Muscle layer of colon (tissue), 2 donors: ENCODE measurements around the gene HRH3.

Experiments
- H3K27ac ChIP-seq: one replicate; pipeline ENCODE4 v1.7.0; 2013; ENCODE audit warnings: low read depth, mild to moderate bottlenecking, low read length, moderate library complexity
- H3K27me3 ChIP-seq, 2 donors: one replicate each; pipeline ENCODE4 v1.7.0; 2013; ENCODE audit warnings: low read length in 2 of 2, mild to moderate bottlenecking in 2 of 2; ENCODE audit not compliant: insufficient read depth in 2 of 2, control insufficient read depth in 1 of 2
- H3K36me3 ChIP-seq: one replicate; pipeline ENCODE4 v1.7.0; 2013; ENCODE audit warnings: mild to moderate bottlenecking, low read length; ENCODE audit not compliant: insufficient read depth
- H3K4me1 ChIP-seq: one replicate; pipeline ENCODE4 v1.7.0; 2013; ENCODE audit warnings: mild to moderate bottlenecking, low read length; ENCODE audit not compliant: insufficient read depth
- H3K4me3 ChIP-seq, 2 donors: one replicate each; pipeline ENCODE4 v1.7.0; 2013; ENCODE audit warnings: low read length in 2 of 2, low read depth in 1 of 2, mild to moderate bottlenecking in 1 of 2, moderate library complexity in 1 of 2
- H3K9ac ChIP-seq: one replicate; pipeline ENCODE4 v1.7.0; 2013; ENCODE audit warnings: low read length
- H3K9me3 ChIP-seq: one replicate; pipeline ENCODE4 v1.7.0; 2013; ENCODE audit warnings: mild to moderate bottlenecking, low read length
- donor health status: abdominal sarcoma.
- donor health status: Adenocarcinoma of cecum.

Gene HRH3

DNA sequence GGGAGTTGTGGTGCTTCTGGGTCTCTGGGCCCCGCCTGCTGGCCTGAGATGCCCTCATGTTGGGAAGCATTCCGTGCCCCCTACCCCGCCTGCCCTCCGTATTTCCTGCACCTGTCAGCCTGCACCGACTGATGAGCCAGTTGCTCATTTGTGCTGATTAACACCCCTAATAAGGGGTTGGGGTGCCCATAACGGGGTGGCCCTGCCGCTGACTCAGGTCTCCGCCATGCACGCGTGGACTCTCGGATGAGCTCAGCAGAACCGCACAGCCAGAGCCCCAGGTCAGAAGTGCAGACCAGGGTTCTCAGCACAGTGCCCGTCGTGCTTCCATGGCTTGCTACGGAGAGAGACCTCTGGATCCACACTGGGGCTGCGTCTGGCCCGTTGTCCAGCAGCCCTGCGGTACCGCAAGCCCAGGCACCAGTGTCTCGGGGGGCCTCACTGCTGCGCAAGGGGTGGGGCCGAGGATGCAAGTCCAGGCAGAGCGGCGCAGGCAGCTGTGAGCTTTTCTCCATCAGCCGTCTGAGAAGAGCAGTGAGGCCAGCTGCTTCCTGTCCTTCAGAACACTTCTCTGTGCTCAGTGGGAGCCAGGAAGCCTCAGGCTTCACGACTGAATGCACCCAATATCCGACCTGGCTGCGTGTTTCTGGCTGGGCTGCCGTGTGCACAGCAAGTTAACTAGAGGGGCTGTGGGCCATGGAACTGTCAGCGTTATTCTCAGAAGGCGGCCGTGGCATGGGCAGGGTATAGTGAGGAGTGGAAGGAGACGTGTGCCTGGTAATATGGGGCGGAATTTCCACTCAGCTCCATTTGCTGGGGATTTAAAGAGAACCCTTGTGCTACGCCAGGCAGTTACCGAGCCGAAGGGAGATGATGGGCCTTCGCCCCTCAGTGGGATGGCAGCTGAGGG lies 18.6 kb downstream of the HRH3 start:
- Histone ChIP-seq H3K4me3 (no peak overlapping the region), H3K27me3 (no peaks in the 10 kb centered on the region), H3K4me1 (no peaks in the 10 kb centered on the region), H3K9me3 (no peaks in the 10 kb centered on the region), H3K9ac (no peak overlapping the region), H3K36me3 (peaks cover 48% of the 10 kb centered on the region), H3K27ac (no peak overlapping the region)

DNA sequence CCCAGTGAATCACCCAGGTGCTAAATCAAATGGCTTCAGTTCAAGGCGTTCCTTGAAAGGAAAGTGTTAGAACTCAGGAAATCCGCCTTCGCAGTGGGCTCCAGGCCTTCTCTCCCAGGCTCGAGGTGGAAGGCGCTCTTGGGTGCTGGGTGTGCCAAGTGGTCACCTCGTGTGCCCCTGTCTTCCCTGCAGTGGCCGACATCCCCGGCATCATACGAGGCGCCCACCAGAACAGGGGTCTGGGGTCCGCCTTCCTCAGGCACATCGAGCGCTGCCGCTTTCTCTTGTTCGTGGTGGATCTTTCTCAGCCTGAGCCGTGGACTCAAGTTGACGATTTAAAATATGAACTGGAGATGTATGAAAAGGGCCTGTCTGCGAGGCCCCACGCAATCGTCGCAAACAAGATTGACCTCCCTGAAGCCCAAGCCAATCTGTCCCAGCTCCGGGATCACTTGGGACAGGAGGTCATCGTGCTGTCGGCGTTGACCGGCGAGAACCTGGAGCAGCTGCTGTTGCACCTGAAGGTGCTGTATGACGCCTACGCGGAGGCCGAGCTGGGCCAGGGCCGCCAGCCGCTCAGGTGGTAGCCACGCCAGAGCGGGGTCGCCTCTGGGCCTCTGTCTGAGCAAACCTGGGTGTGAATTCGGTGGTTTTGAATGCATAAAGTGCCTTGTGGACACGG lies 19.4 kb downstream of the HRH3 start:
- H3K4me3 ChIP-seq, result no peak overlapping the region
- H3K27me3 ChIP-seq, result no peaks in the 10 kb centered on the region
- H3K9me3 ChIP-seq, result no peaks in the 10 kb centered on the region
- H3K27ac ChIP-seq, result no peak overlapping the region
- H3K4me1 ChIP-seq, result no peaks in the 10 kb centered on the region
- H3K36me3 ChIP-seq, result peaks cover 48% of the 10 kb centered on the region
- H3K9ac ChIP-seq, result no peak overlapping the region

DNA sequence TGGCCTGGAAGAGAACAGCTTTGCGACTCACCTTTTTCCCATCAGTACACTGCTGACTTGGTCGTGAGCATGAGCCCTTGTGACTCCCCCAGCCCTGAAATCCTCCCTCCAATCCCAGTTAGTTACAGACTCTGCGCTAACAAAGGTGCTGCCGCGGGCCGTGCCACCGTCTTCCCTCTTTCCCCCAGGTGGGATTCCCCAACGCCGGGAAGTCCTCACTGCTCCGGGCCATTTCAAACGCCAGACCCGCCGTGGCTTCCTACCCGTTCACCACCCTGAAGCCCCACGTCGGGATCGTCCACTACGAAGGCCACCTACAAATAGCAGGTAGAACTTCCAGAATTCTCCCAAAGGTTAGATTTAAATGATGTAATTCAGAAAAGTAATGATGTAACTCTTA lies 21.1 kb downstream of the HRH3 start:
- no peaks in the 10 kb centered on the region for H3K9me3 ChIP-seq
- peaks cover 48% of the 10 kb centered on the region for H3K36me3 ChIP-seq
- no peak overlapping the region for H3K9ac ChIP-seq
- no peaks in the 10 kb centered on the region for H3K27me3 ChIP-seq
- H3K27ac ChIP-seq, result no peak overlapping the region
- no peak overlapping the region for H3K4me3 ChIP-seq
- no peaks in the 10 kb centered on the region for H3K4me1 ChIP-seq

DNA sequence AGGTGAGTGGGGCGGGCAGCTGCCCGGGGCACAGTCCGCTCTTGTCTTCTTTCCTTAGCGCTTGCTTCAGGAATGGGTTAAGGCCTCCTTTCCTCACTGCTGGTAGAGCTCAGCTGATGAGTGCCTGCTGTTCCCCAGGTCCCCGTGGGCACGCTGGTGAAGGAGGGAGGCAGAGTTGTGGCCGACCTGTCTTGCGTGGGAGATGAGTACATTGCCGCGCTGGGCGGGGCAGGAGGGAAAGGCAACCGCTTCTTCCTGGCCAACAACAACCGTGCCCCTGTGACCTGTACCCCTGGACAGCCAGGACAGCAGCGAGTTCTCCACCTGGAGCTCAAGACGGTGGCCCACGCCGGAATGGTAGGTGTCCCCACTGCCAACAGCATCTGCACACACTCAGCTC lies 21.6 kb downstream of the HRH3 start:
- Histone ChIP-seq H3K36me3 (peaks cover 47% of the 10 kb centered on the region), H3K27ac (no peak overlapping the region), H3K9me3 (no peaks in the 10 kb centered on the region), H3K27me3 (no peaks in the 10 kb centered on the region), H3K4me1 (no peaks in the 10 kb centered on the region), H3K9ac (no peak overlapping the region), H3K4me3 (no peak overlapping the region)

DNA sequence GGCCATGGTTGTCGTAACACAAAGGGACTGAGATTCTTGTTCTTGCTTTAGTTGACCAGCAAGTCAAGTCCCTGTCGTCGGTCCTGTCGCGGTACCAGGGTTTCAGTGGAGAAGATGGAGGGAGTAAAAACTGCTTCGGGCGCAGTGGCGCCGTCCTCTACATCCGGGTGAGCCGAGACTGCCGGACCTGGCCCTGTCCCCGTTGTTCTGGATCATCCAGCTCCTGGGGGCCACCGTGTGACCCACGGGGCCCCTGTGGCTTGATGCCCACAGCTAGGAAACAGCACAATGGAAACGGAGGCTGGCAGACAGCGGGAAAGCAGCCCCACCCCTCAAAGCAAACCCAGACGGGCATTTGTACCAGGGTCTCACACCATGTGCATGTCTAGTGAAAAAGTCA lies 22.3 kb downstream of the HRH3 start:
- H3K4me1 ChIP-seq, result no peaks in the 10 kb centered on the region
- H3K9ac ChIP-seq, result no peak overlapping the region
- no peak overlapping the region for H3K27ac ChIP-seq
- H3K27me3 ChIP-seq, result no peaks in the 10 kb centered on the region
- no peaks in the 10 kb centered on the region for H3K9me3 ChIP-seq
- no peak overlapping the region for H3K4me3 ChIP-seq
- peaks cover 40% of the 10 kb centered on the region for H3K36me3 ChIP-seq

DNA sequence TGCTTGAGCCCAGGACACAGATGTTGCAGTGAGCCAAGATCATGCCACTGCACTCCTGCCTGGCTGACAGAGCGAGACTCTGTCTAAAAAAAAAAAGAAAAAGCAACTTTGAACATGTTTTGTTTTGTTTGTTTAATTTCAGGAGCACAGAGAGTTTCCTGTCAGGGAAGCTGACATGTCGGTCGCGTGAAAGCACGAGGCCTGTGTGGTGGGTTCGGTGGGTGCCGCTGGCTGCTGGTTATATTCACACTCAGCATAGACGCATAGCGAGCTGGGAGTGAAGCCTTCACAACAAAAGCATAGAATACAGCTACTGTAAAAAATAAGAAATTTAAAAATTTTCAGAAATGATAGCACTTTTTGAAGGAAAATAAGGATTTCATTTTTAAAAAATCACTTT lies 22.8 kb downstream of the HRH3 start:
- H3K36me3 ChIP-seq, result peaks cover 38% of the 10 kb centered on the region

DNA sequence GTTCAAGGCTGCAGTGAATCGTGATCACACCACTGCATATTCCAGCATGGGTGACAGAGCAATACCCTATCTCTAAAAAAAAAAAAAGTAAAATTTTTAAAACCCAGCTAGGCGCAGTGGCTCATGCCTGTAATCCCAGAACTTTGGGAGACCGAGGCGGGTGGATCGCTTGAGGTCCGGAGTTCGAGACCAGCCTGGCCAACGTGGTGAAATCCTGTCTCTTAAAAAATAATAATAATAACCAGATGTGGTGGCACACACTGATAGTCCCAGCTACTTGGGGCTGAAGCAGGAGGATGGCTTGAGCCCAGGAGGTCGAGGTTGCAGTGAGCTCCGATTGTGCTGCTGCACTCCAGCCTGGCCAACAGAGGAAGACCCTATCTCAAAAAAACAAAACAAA lies 23.8 kb downstream of the HRH3 start:
- Histone ChIP-seq H3K36me3 (peaks cover 37% of the 10 kb centered on the region), H3K4me3 (no peak overlapping the region), H3K27me3 (no peaks in the 10 kb centered on the region), H3K4me1 (no peaks in the 10 kb centered on the region), H3K27ac (no peak overlapping the region), H3K9me3 (no peaks in the 10 kb centered on the region), H3K9ac (no peak overlapping the region)

More for the DNA sequence above, 22.8 kb downstream of the HRH3 start:
- no peak overlapping the region for H3K9ac ChIP-seq
- no peaks in the 10 kb centered on the region for H3K4me1 ChIP-seq
- H3K4me3 ChIP-seq, result no peak overlapping the region
- H3K9me3 ChIP-seq, result no peaks in the 10 kb centered on the region
- H3K27me3 ChIP-seq, result no peaks in the 10 kb centered on the region
- no peak overlapping the region for H3K27ac ChIP-seq

DNA sequence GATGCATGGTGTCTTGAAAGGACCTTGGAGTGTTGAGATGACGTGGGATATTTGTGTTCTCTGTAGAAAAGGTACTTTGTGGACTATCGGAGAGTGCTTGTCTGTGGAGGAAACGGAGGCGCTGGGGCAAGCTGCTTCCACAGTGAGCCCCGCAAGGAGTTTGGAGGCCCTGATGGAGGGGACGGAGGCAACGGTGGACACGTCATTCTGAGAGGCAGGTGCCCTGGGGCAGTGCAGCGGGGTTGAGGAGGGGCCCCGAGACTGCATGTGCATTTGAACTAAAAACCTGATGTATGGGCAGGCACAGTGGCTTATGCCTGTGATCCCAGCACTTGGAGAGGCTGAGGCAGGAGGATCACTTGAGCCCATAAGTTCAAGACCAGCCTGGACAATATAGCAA lies 24.3 kb downstream of the HRH3 start:
- no peaks in the 10 kb centered on the region for H3K9me3 ChIP-seq
- H3K27ac ChIP-seq, result no peak overlapping the region
- no peak overlapping the region for H3K9ac ChIP-seq
- peaks cover 35% of the 10 kb centered on the region for H3K36me3 ChIP-seq
- H3K27me3 ChIP-seq, result no peaks in the 10 kb centered on the region
- H3K4me3 ChIP-seq, result no peak overlapping the region
- H3K4me1 ChIP-seq, result no peaks in the 10 kb centered on the region

DNA sequence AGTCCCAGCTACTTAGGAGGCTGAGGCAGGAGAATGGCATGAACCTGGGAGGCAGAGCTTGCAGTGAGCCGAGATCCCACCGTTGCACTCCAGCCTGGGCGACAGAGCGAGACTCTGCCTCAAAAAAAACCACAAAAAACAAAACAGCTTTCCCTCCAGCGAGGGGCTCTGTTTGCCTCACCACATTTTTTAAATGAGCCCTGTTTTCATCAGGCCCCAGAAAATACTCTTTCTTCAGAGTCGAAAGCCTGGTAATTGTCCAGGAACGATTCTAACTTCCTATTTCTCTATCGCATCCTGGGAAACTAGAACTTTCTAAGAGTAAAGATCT lies 25.0 kb downstream of the HRH3 start:
- no peak overlapping the region for H3K27ac ChIP-seq
- H3K27me3 ChIP-seq, result no peaks in the 10 kb centered on the region
- no peak overlapping the region for H3K9ac ChIP-seq
- H3K9me3 ChIP-seq, result no peaks in the 10 kb centered on the region
- H3K36me3 ChIP-seq, result peaks cover 33% of the 10 kb centered on the region
- no peaks in the 10 kb centered on the region for H3K4me1 ChIP-seq
- no peak overlapping the region for H3K4me3 ChIP-seq

DNA sequence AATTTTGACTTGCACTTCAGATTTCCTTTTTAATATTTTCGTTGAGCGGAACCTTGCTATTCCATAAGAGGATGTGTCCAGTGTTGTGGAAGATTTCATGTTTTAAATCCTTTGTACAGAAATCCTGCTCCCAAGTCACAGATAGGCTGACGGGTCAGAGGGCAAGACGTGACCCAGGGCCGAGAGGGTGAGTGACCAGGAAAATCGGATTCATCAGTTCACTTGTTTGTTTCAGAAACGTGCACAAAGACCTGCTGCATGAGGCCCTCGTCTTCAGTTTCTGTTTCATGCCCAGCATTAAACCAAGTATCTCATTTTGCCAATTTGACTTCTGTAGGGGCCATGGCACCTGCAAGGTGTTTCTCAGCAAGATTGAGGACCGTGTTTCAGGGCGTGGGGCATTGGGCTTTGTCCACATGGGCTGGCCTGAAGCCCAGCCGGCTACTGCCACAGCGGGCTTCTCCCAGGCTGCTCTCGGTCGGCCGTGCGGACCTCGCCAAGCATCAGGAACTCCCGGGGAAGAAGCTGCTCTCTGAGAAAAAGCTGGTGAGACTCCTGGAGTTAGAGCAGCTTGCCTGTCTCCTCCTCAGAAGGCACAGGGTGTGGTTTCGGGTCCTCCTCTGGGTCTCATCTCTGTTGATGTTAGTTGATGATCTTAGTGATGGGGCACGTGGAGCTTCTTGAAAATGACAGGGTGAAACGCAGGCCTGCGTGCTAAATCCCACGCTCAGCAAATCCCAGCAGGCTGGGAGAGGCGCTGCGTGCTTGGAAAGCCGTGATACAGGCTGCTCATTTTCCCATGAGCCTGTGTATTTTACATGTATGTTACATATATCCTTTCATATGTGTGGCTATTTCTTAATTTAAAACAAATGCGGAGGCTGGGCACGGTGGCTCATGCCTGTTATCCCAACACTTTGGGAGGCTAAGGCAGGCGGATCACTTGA lies 26.7 kb downstream of the HRH3 start:
- Histone ChIP-seq H3K4me1 (no peaks in the 10 kb centered on the region), H3K9me3 (no peaks in the 10 kb centered on the region), H3K36me3 (peaks cover 28% of the 10 kb centered on the region), H3K27ac (no peak overlapping the region), H3K27me3 (no peaks in the 10 kb centered on the region), H3K4me3 (no peak overlapping the region), H3K9ac (no peak overlapping the region)

DNA sequence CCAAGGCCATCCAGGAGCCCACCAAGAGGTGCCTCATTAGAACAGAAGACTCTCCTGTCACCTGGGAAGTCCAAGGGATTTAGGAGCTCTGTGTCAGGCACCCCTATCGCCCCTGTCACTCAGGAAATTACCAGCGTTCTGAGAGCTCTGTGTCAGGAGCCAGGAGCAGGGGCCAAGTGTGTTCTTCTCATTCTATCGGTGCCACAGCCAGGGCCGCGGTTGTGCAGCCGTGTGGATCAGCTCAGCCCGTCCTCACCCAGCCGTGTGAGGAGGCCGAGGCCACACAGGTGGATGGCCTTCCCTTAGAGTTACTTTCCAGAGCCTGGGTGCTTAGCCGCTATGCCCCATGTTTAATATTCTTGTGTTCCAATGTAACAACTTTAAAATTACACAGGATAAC lies 27.4 kb downstream of the HRH3 start:
- no peaks in the 10 kb centered on the region for H3K9me3 ChIP-seq
- no peak overlapping the region for H3K9ac ChIP-seq
- peaks cover 21% of the 10 kb centered on the region for H3K36me3 ChIP-seq
- H3K27me3 ChIP-seq, result no peaks in the 10 kb centered on the region
- no peak overlapping the region for H3K4me3 ChIP-seq
- no peaks in the 10 kb centered on the region for H3K4me1 ChIP-seq
- no peak overlapping the region for H3K27ac ChIP-seq
